K562 (cell line): Measurements from ENCODE around the gene EEF2K. TPM values are rescaled to one million over a fixed set of nuclear protein-coding genes. Genes with fewer than 3 reads are reported as not detected.

Experiments
- ADNP ChIP-seq: fragments of 200-800 bp; sonication (Bioruptor generic); IDR thresholded peaks from 2 replicates; pipeline ENCODE4 v1.6.1; 2016; ENCODE audit warnings: missing genetic modification characterization, missing compliant biosample characterization
- CBFA2T3 ChIP-seq: fragments of 450-650 bp; IDR thresholded peaks from 2 replicates; pipeline ENCODE4 v1.6.1; 2017
- CBX2 ChIP-seq: fragments of 200-600 bp; sonication (generic); IDR thresholded peaks from one replicate; pipeline ENCODE4 v1.6.1; 2012; ENCODE audit warnings: mild to moderate bottlenecking, low read length, inconsistent platforms; ENCODE audit not compliant: insufficient read depth, poor library complexity, severe bottlenecking
- CREBBP ChIP-seq: IDR thresholded peaks from one replicate; pipeline ENCODE4 v1.6.1; 2012; ENCODE audit warnings: low read depth, mild to moderate bottlenecking, control low read depth, inconsistent platforms, low read length
- FUS ChIP-seq: fragments of 200-400 bp; formaldehyde crosslinking; optimal IDR thresholded peaks from 2 replicates; pipeline ENCODE3; 2017; ENCODE audit warnings: low read depth, low read length
- GTF2F1 ChIP-seq: IDR thresholded peaks from 2 replicates; pipeline ENCODE4 v1.6.1; 2011; ENCODE audit warnings: low read depth, low read length, improper control_type of control experiment
- MAFF ChIP-seq: IDR thresholded peaks from 2 replicates; pipeline ENCODE4 v1.6.1; 2012; ENCODE audit warnings: low read length, improper control_type of control experiment
- MAZ ChIP-seq, 2 experiments: fragments of 450-650 bp in 1 of 2; sonication (generic) in 1 of 2; formaldehyde crosslinking; IDR thresholded peaks in 1 of 2; conservative IDR thresholded peaks in 1 of 2; 2 replicates each; pipeline versions ENCODE4 v1.4.0 to v1.5.0; 2020; ENCODE audit warnings: mild to moderate bottlenecking in 1 of 2, missing genetic modification reagents in 1 of 2
- POLR3G ChIP-seq: IDR thresholded peaks from 2 replicates; pipeline ENCODE4 v1.6.1; 2011; ENCODE audit not compliant: insufficient read length, insufficient replicate concordance; ENCODE audit errors: extremely low read depth
- PRPF4 ChIP-seq: fragments of 200-400 bp; formaldehyde crosslinking; IDR thresholded peaks from one replicate; pipeline ENCODE4 v1.6.1; 2017; ENCODE audit warnings: low read length, low read depth, mild to moderate bottlenecking; ENCODE audit not compliant: insufficient read depth, poor library complexity, severe bottlenecking
- RBM17 ChIP-seq: fragments of 200-400 bp; formaldehyde crosslinking; IDR thresholded peaks from 2 replicates; pipeline ENCODE4 v1.6.1; 2017; ENCODE audit warnings: low read depth, mild to moderate bottlenecking, low read length, borderline replicate concordance
- SMAD2 ChIP-seq: fragments of 150-350 bp; IDR thresholded peaks from 2 replicates; pipeline ENCODE4 v1.6.1; 2014; ENCODE audit warnings: low read depth, mild to moderate bottlenecking, low read length
- SRSF7 ChIP-seq: fragments of 200-400 bp; formaldehyde crosslinking; optimal IDR thresholded peaks from 2 replicates; pipeline ENCODE3; 2017; ENCODE audit warnings: mild to moderate bottlenecking, low read depth, low read length
- TAF15 ChIP-seq: fragments of 200-400 bp; formaldehyde crosslinking; IDR thresholded peaks from 2 replicates; pipeline ENCODE4 v1.6.1; 2017; ENCODE audit warnings: mild to moderate bottlenecking, low read depth, low read length, moderate library complexity
- TEAD4 ChIP-seq, 2 experiments: sonication (generic) in 1 of 2; formaldehyde crosslinking in 1 of 2; IDR thresholded peaks; 2 replicates each; pipeline versions ENCODE4 v1.6.1 to v1.8.0; 2012 to 2022; ENCODE audit warnings: borderline replicate concordance in 1 of 2, inconsistent platforms in 1 of 2, low read length in 1 of 2, mild to moderate bottlenecking in 1 of 2, missing genetic modification reagents in 1 of 2
- YY1 ChIP-seq, 3 experiments: IDR thresholded peaks; 2 replicates each; pipeline ENCODE4 v1.6.1; 2011; ENCODE audit warnings: low read length in 2 of 3, mild to moderate bottlenecking in 2 of 3, moderate library complexity in 2 of 3, borderline replicate concordance in 1 of 3, control low read depth in 1 of 3, low read depth in 1 of 3; ENCODE audit not compliant: insufficient read depth in 3 of 3, insufficient replicate concordance in 2 of 3, control insufficient read depth in 1 of 3, insufficient read length in 1 of 3; ENCODE audit errors: extremely low read depth in 1 of 3
- ZNF41 ChIP-seq: fragments of 250-450 bp; sonication (Bioruptor Pico); conservative IDR thresholded peaks from 2 replicates; pipeline ENCODE4 v1.4.0; 2020; ENCODE audit warnings: mild to moderate bottlenecking
- ZNF444 ChIP-seq: fragments of 250-450 bp; sonication (Bioruptor Pico); IDR thresholded peaks from 2 replicates; pipeline ENCODE4 v1.4.0; 2020; ENCODE audit warnings: mild to moderate bottlenecking, moderate library complexity
- polyA plus RNA-seq, 8 experiments: library from polyadenylated mRNA; depleted of rRNA in 4 of 8; stranded (reverse) in 5 of 8; unstranded in 3 of 8; fragments of >200 nt; fragmentation: Nextera tagmentation in 2 of 8; fragmentation: Illumina TruSeq in 1 of 8; extraction: Ambion mirVana in 2 of 8; extraction: Trizol in 1 of 8; gene quantifications; 2 replicates each; pipeline versions ENCODE4 v1.2.1 to v1.2.3, GENCODE V29; 2011 to 2014; ENCODE audit warnings: inconsistent platforms in 1 of 8, missing spikeins in 1 of 8
- total RNA-seq, 7 experiments: library from RNA; depleted of rRNA in 6 of 7; stranded (reverse); fragments of >200 nt in 6 of 7; fragmentation: Illumina TruSeq in 2 of 7; extraction: Trizol in 2 of 7; gene quantifications; 2 replicates each; pipeline versions ENCODE4 v1.2.1 to v1.2.3, GENCODE V29; 2011 to 2021; ENCODE audit warnings: low replicate concordance in 1 of 7
- TF ChIP-seq, protein P1 (sequence below): fragments of 250-450 bp; sonication (Bioruptor Pico); IDR thresholded peaks from 2 replicates; pipeline ENCODE4 v1.5.1; 2021; ENCODE audit warnings: mild to moderate bottlenecking
- TF ChIP-seq, protein P2 (sequence below): fragments of 450-650 bp; IDR thresholded peaks from 2 replicates; pipeline ENCODE4 v1.6.1; 2016; ENCODE audit warnings: borderline replicate concordance
- TF ChIP-seq, protein P3 (sequence below), 2 experiments: fragments of 450-650 bp; IDR thresholded peaks; 2 replicates each; pipeline ENCODE4 v1.6.1; 2016

Gene EEF2K
- total and polyA plus RNA-seq, 9 of the 15 experiments (the other 6 are each of a cell fraction or from before 2014, with no cell fraction given): 3.0 to 35.2 (median 12.2) TPM

DNA sequence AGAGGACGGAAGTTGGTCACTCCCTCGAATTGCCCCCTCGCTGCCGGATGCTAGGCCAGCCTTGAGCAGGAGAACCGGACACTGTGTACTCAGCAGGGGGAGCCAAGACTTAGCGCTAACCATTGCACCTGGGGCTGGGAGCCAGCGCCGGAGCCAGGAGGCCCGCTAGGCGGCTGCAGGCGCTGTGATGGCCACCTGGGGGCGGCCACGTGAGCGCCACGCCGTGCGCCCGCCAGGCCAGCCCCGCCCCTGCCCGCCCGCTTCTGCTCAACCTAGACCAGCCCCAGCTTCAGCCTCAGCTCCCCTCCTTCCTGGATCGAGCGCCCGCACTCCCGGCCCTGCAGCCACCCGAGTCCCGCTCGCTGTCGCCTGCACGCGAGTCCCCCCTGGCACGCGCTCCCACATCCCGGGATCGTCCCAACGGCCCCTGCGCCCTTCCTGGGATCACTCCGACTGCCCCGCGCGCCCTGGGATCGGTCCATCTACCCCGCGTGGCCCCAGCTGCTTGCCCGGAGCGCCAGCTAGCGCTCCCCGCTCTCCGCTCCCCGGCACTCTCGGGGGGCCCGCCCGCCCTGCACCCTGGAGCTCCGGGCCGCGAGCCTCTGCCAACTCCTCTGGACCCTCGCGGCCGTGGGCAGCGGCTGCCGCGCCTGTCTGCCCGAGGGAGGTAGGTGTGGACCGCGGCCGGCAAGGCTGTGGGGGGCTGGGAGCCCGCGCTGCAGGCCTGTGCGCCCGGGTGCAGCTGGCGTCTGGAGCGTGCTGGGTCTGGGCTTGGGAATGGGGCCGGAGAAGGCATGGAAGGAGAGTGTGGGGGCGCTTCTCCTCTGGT, at the start of gene EEF2K (continued):
- TF ChIP-seq GTF2F1 (peak; percentile 78; the same call in 1 of the 2 replicates), MAFF (no peak), MAZ (CRISPR knock-in tag; conservative IDR thresholded peaks at IDR 0.05 in 1 of 2, IDR thresholded peaks at IDR 0.05 in 1 of 2) (peak; percentile 97 to 99), ZNF444 (CRISPR knock-in tag) (no peak), CREBBP (no peak), POLR3G (no peak), SMAD2 (no peak), SRSF7 (no peak), FUS (peak; percentile 42), PRPF4 (no peak), TEAD4 (IDR thresholded peaks at IDR 0.05; ENCODE audit: low read length) (peak; percentile 71), TEAD4 (CRISPR knock-in tag; IDR thresholded peaks at IDR 0.05; ENCODE audit: borderline replicate concordance) (no peak), CBFA2T3 (peak; percentile 22; the same call in 1 of the 2 replicates), CBX2 (no peak), ADNP (peak; percentile 61; the same call in 1 of the 2 replicates), ZNF41 (CRISPR knock-in tag) (no peak), TAF15 (no peak), RBM17 (no peak), YY1 (IDR thresholded peaks at IDR 0.05; ENCODE audit: borderline replicate concordance in 1 of 3, control insufficient read depth in 1 of 3, extremely low read depth in 1 of 3, insufficient read depth in 3 of 3, insufficient read length in 1 of 3, insufficient replicate concordance in 2 of 3, low read depth in 1 of 3, low read length in 2 of 3) (peak; percentile 19 to 87 (median 82))
- TF ChIP-seq, protein P1, sequence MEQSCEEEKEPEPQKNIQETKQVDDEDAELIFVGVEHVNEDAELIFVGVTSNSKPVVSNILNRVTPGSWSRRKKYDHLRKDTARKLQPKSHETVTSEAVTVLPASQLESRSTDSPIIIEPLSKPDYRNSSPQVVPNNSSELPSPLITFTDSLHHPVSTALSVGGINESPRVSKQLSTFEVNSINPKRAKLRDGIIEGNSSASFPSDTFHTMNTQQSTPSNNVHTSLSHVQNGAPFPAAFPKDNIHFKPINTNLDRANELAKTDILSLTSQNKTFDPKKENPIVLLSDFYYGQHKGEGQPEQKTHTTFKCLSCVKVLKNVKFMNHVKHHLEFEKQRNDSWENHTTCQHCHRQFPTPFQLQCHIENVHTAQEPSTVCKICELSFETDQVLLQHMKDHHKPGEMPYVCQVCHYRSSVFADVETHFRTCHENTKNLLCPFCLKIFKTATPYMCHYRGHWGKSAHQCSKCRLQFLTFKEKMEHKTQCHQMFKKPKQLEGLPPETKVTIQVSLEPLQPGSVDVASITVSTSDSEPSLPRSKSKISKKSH (CRISPR knock-in tag): no peak
- TF ChIP-seq, protein P2, sequence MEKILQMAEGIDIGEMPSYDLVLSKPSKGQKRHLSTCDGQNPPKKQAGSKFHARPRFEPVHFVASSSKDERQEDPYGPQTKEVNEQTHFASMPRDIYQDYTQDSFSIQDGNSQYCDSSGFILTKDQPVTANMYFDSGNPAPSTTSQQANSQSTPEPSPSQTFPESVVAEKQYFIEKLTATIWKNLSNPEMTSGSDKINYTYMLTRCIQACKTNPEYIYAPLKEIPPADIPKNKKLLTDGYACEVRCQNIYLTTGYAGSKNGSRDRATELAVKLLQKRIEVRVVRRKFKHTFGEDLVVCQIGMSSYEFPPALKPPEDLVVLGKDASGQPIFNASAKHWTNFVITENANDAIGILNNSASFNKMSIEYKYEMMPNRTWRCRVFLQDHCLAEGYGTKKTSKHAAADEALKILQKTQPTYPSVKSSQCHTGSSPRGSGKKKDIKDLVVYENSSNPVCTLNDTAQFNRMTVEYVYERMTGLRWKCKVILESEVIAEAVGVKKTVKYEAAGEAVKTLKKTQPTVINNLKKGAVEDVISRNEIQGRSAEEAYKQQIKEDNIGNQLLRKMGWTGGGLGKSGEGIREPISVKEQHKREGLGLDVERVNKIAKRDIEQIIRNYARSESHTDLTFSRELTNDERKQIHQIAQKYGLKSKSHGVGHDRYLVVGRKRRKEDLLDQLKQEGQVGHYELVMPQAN: peak; percentile 72
- TF ChIP-seq, protein P3, sequence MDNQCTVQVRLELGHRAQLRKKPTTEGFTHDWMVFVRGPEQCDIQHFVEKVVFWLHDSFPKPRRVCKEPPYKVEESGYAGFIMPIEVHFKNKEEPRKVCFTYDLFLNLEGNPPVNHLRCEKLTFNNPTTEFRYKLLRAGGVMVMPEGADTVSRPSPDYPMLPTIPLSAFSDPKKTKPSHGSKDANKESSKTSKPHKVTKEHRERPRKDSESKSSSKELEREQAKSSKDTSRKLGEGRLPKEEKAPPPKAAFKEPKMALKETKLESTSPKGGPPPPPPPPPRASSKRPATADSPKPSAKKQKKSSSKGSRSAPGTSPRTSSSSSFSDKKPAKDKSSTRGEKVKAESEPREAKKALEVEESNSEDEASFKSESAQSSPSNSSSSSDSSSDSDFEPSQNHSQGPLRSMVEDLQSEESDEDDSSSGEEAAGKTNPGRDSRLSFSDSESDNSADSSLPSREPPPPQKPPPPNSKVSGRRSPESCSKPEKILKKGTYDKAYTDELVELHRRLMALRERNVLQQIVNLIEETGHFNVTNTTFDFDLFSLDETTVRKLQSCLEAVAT (IDR thresholded peaks at IDR 0.05): peak in 1 of 2 experiments; percentile 56; a peak in 1 of 4 replicates
